OCI-LY3 (cell line): ENCODE data around the gene SERPINF2.

ENCODE experiments used
- H2AFZ ChIP-seq: fragments of 200-600, 300-600 bp; shearing (Covaris generic); 2 replicates; pipeline ENCODE4 v1.6.0; 2014; ENCODE audit warnings: antibody characterized with exemption, low read depth, low read length
- H3K27ac ChIP-seq: fragments of 200-600, 300-600 bp; sonication (generic); 2 replicates; pipeline ENCODE4 v1.5.1; 2014; ENCODE audit warnings: mild to moderate bottlenecking, low read length, moderate library complexity, mixed read lengths
- H3K27me3 ChIP-seq: fragments of 200-600, 300-600 bp; sonication (generic); 2 replicates; pipeline ENCODE4 v1.6.1; 2014; ENCODE audit warnings: low read depth, low read length, mixed read lengths
- H3K36me3 ChIP-seq: fragments of 200-600, 300-600 bp; sonication (generic); replicated peaks from 2 replicates; pipeline ENCODE3; 2014; ENCODE audit warnings: low read depth, low read length, mixed read lengths
- H3K4me1 ChIP-seq: fragments of 300-600, 200-600 bp; sonication (generic); 2 replicates; pipeline ENCODE4 v1.6.1; 2014; ENCODE audit warnings: low read length, mixed read lengths
- H3K4me2 ChIP-seq: fragments of 200-600, 300-600 bp; sonication (generic); 2 replicates; pipeline ENCODE4 v1.6.1; 2014; ENCODE audit warnings: low read length, mixed read lengths
- H3K4me3 ChIP-seq: fragments of 300-600, 200-600 bp; sonication (generic); 2 replicates; pipeline ENCODE4 v1.5.1; 2014; ENCODE audit warnings: antibody characterized with exemption, mild to moderate bottlenecking, low read length, moderate library complexity
- H3K79me2 ChIP-seq: fragments of 300-600, 200-600 bp; shearing (Covaris generic); 2 replicates; pipeline ENCODE4 v1.6.1; 2014; ENCODE audit warnings: mild to moderate bottlenecking, low read length, mixed read lengths
- H3K9ac ChIP-seq: fragments of 300-600, 200-600 bp; shearing (Covaris generic); 2 replicates; pipeline ENCODE4 v1.6.0; 2014; ENCODE audit warnings: mild to moderate bottlenecking, low read length, moderate library complexity
- H3K9me3 ChIP-seq: fragments of 200-600, 300-600 bp; shearing (Covaris generic); 2 replicates; pipeline ENCODE4 v1.6.1; 2014; ENCODE audit warnings: low read length, mixed read lengths; ENCODE audit not compliant: insufficient read depth
- H4K20me1 ChIP-seq: fragments of 200-600, 300-600 bp; sonication (generic); 2 replicates; pipeline ENCODE4 v1.6.1; 2016; ENCODE audit warnings: low read length, mixed read lengths; ENCODE audit not compliant: insufficient read depth
- CTCF ChIP-seq: fragments of 200-600, 300-600 bp; sonication (generic); IDR thresholded peaks from 2 replicates; pipeline ENCODE4 v1.5.1; 2014; ENCODE audit warnings: antibody characterized with exemption, low read length, low read depth
- EZH2phosphoT487 ChIP-seq: fragments of 200-600 bp; shearing (Covaris generic); IDR thresholded peaks from 2 replicates; pipeline ENCODE4 v1.6.1; 2018; ENCODE audit warnings: antibody characterized with exemption, mixed run types, low read depth

The SERPINF2 gene

GRCh38 chr17:1724351-1724868, 18.3 kb upstream of the SERPINF2 start, which contains the start of gene WDR81:
WDR81 (plus strand) TSS chr17:1724704; CDS start chr17:1724960, 256 bp downstream.
- Histone ChIP-seq H3K27me3 (no peaks in the 10 kb centered on the region), H2AFZ (peak within 1 kb of the TSS; percentile 81), H3K9me3 (no peaks in the 10 kb centered on the region), H4K20me1 (no peaks in the 10 kb centered on the region), H3K79me2 (peaks cover 35% of the 10 kb centered on the region), H3K9ac (peak within 1 kb of the TSS; percentile 73), H3K4me1 (peaks cover 50% of the 10 kb centered on the region), H3K4me3 (peak within 1 kb of the TSS; percentile 81), H3K27ac (peak within 1 kb of the TSS; percentile 75), H3K36me3 (peaks cover 21% of the 10 kb centered on the region), H3K4me2 (peak within 1 kb of the TSS; percentile 83)
- TF ChIP-seq EZH2phosphoT487 (no peak), CTCF (no peak)

GRCh38 chr17:1724869-1725641, 17.6 kb upstream of the SERPINF2 start:
- peaks cover 21% of the 10 kb centered on the region for H3K36me3 ChIP-seq
- peak overlapping the region; percentile 83 for H3K4me2 ChIP-seq
- H4K20me1 ChIP-seq = no peaks in the 10 kb centered on the region
- peak overlapping the region; percentile 50 for H3K9ac ChIP-seq
- H3K79me2 ChIP-seq = peaks cover 35% of the 10 kb centered on the region
- H3K27ac ChIP-seq = peak overlapping the region; percentile 34
- peaks cover 49% of the 10 kb centered on the region for H3K4me1 ChIP-seq
- no peak overlapping the region for H2AFZ ChIP-seq
- H3K9me3 ChIP-seq = no peaks in the 10 kb centered on the region
- no peaks in the 10 kb centered on the region for H3K27me3 ChIP-seq
- TF ChIP-seq EZH2phosphoT487 = no peak
- no peak for TF ChIP-seq CTCF
- peak overlapping the region; percentile 81 for H3K4me3 ChIP-seq

GRCh38 chr17:1725642-1726511, 16.8 kb upstream of the SERPINF2 start:
- H3K27me3 ChIP-seq = no peaks in the 10 kb centered on the region
- peak overlapping the region; percentile 50 for H3K9ac ChIP-seq
- H3K4me2 ChIP-seq = peak overlapping the region; percentile 83
- H3K79me2 ChIP-seq = peaks cover 35% of the 10 kb centered on the region
- H3K4me3 ChIP-seq = peak overlapping the region; percentile 81
- peaks cover 45% of the 10 kb centered on the region for H3K4me1 ChIP-seq
- H3K9me3 ChIP-seq = no peaks in the 10 kb centered on the region
- H4K20me1 ChIP-seq = no peaks in the 10 kb centered on the region
- no peak for TF ChIP-seq EZH2phosphoT487
- no peak for TF ChIP-seq CTCF
- H3K36me3 ChIP-seq = peaks cover 21% of the 10 kb centered on the region
- no peak overlapping the region for H2AFZ ChIP-seq
- H3K27ac ChIP-seq = peak overlapping the region; percentile 34
